ENCODE data around the gene CACUL1. TPM values are rescaled to one million over a fixed set of nuclear protein-coding genes. Genes with fewer than 3 reads are reported as not detected.

The CACUL1 gene
- total and polyA plus RNA-seq, 2 of the 13 experiments (the other 11 are each of a cell fraction or from before 2014, with no cell fraction given) = 14.2 to 31.0 TPM

- POLR2A ChIA-PET = no interaction called here
- intact Hi-C loops (cut with micrococcal nuclease; ENCODE audit: unreplicated experiment) = no loop called here
- no peak for FAIRE-seq
Observed at GRCh38 chr10:118764195-118764594, 9.4 kb upstream of the CACUL1 start.

More at GRCh38 chr10:118764195-118764594, 9.4 kb upstream of the CACUL1 start:
- 55% methylated on average over 4 of the region's 4 CpGs for WGBS (ENCODE audit: low lambda C conversion rate)
- H3K27ac ChIP-seq (ENCODE audit: extremely low read length, insufficient read depth, low read length) = no peak overlapping the region
- H4K20me1 ChIP-seq (ENCODE audit: insufficient read depth, low read length) = no peaks in the 10 kb centered on the region
- in situ Hi-C loops (cut with HindIII; ENCODE audit: extremely low pct_ligation_motif_present, low pct_unique_long_range_greater_than_20kb) = no loop called here
- ATAC-seq = no peak
- no peaks in the 10 kb centered on the region for H3K79me2 ChIP-seq (ENCODE audit: insufficient read depth, low read length)
- H3K9ac ChIP-seq (ENCODE audit: insufficient read depth, low read depth, low read length) = no peak overlapping the region
- H3K36me3 ChIP-seq (replicated peaks in 1 of 2; ENCODE audit: control insufficient read depth in 1 of 2, insufficient read depth in 2 of 2, low read length in 2 of 2) = no peaks in the 10 kb centered on the region
- peaks cover 22% of the 10 kb centered on the region for H3K4me1 ChIP-seq (ENCODE audit: insufficient read depth, low read length)
- BruUV-seq (replicated peaks) = no TSS peak
- TF ChIP-seq MXI1 (IDR thresholded peaks at IDR 0.05; ENCODE audit: borderline replicate concordance, low read depth, low read length) (no peak), ZNF562 (CRISPR knock-in tag; IDR thresholded peaks at IDR 0.05; ENCODE audit: borderline replicate concordance) (no peak), CREB1 (IDR thresholded peaks at IDR 0.05) (no peak), CREB1 (CRISPR knock-in tag; IDR thresholded peaks at IDR 0.05) (no peak), SYNCRIP (IDR thresholded peaks at IDR 0.05; ENCODE audit: insufficient read depth, low read depth, low read length) (no peak), ZFP91 (CRISPR knock-in tag; IDR thresholded peaks at IDR 0.05; ENCODE audit: borderline replicate concordance) (no peak), CREBL2 (CRISPR knock-in tag; IDR thresholded peaks at IDR 0.05; ENCODE audit: borderline replicate concordance) (no peak), PLSCR1 (CRISPR knock-in tag; IDR thresholded peaks at IDR 0.05; ENCODE audit: borderline replicate concordance) (no peak), NR2F6 (IDR thresholded peaks at IDR 0.05) (no peak), NR2F6 (CRISPR knock-in tag; IDR thresholded peaks at IDR 0.05) (no peak), ZFP36L2 (CRISPR knock-in tag; IDR thresholded peaks at IDR 0.05) (no peak), NFYB (CRISPR knock-in tag; IDR thresholded peaks at IDR 0.05) (no peak)
- no peak overlapping the region for H3K4me2 ChIP-seq (ENCODE audit: low read depth, low read length)
- no peak overlapping the region for H2AFZ ChIP-seq (ENCODE audit: low read length)
- CTCF ChIA-PET (ENCODE audit: low intra/inter-chr PET ratio, low total read pairs) = no interaction called here
- no peak for DNase-seq (ENCODE audit: low spot score)
- H3K27me3 ChIP-seq (ENCODE audit: control insufficient read depth in 1 of 2, insufficient read depth in 2 of 2, low read length in 2 of 2) = no peaks in the 10 kb centered on the region
- no peaks in the 10 kb centered on the region for H3K9me3 ChIP-seq (ENCODE audit: low read length)
- H3K4me3 ChIP-seq (replicated peaks in 1 of 3; ENCODE audit: insufficient read depth in 1 of 3, low read depth in 2 of 3, low read length in 3 of 3) = no peak overlapping the region

All from HepG2 (cell line).